K562 (cell line): ENCODE results near the gene C19orf85. TPM values are rescaled to one million over a fixed set of nuclear protein-coding genes. Genes with fewer than 3 reads are reported as not detected.

Experiments
- EGR1 ChIP-seq: fragments of 450-650 bp; conservative IDR thresholded peaks from 2 replicates; pipeline ENCODE4 v1.6.1; 2017; ENCODE audit warnings: mild to moderate bottlenecking
- IRF2 ChIP-seq: sonication (generic); formaldehyde crosslinking; IDR thresholded peaks from 2 replicates; pipeline ENCODE4 v1.8.1; 2022; ENCODE audit warnings: mild to moderate bottlenecking, missing genetic modification reagents
- MAFK ChIP-seq: IDR thresholded peaks from 2 replicates; pipeline ENCODE4 v1.6.1; 2011; ENCODE audit warnings: low read length, improper control_type of control experiment
- NR1H2 ChIP-seq: sonication (generic); formaldehyde crosslinking; IDR thresholded peaks from 2 replicates; pipeline ENCODE4 v1.4.0; 2020; ENCODE audit warnings: mild to moderate bottlenecking, missing genetic modification reagents
- NR2C2 ChIP-seq, 2 experiments: fragments of 200-800 bp in 1 of 2; sonication (Bioruptor generic) in 1 of 2; sonication (generic) in 1 of 2; formaldehyde crosslinking in 1 of 2; IDR thresholded peaks; 2 replicates each; pipeline versions ENCODE4 v1.6.1 to v1.8.0; 2016 to 2022; ENCODE audit warnings: mild to moderate bottlenecking in 1 of 2, missing compliant biosample characterization in 1 of 2, missing genetic modification characterization in 1 of 2, missing genetic modification reagents in 1 of 2
- RAD21 ChIP-seq, 2 experiments: fragments of 250-450 bp in 1 of 2; fragments of 450-650 bp in 1 of 2; sonication (Bioruptor Pico) in 1 of 2; formaldehyde crosslinking in 1 of 2; IDR thresholded peaks in 1 of 2; conservative IDR thresholded peaks in 1 of 2; 2 replicates each; pipeline versions ENCODE4 v1.4.0 to v1.8.0; 2020 to 2022; ENCODE audit warnings: mild to moderate bottlenecking in 2 of 2, moderate library complexity in 1 of 2
- RBM22 ChIP-seq: fragments of 200-400 bp; formaldehyde crosslinking; IDR thresholded peaks from 2 replicates; pipeline ENCODE4 v1.6.1; 2018; ENCODE audit warnings: low read length, low read depth; ENCODE audit not compliant: poor library complexity, severe bottlenecking
- SMAD1 ChIP-seq: fragments of 150-350 bp; IDR thresholded peaks from 2 replicates; pipeline ENCODE4 v1.6.1; 2014; ENCODE audit warnings: low read length, low read depth; ENCODE audit not compliant: partially characterized antibody
- SRSF7 ChIP-seq: fragments of 200-400 bp; formaldehyde crosslinking; optimal IDR thresholded peaks from 2 replicates; pipeline ENCODE3; 2017; ENCODE audit warnings: mild to moderate bottlenecking, low read depth, low read length
- SRSF9 ChIP-seq: fragments of 200-400 bp; formaldehyde crosslinking; IDR thresholded peaks from 2 replicates; pipeline ENCODE4 v1.6.1; 2017; ENCODE audit warnings: low read depth, low read length, borderline replicate concordance
- ZBTB17 ChIP-seq: fragments of 450-650 bp; formaldehyde crosslinking; IDR thresholded peaks from 2 replicates; pipeline ENCODE4 v1.4.0; 2020; ENCODE audit warnings: mild to moderate bottlenecking
- ZBTB7A ChIP-seq: IDR thresholded peaks from 2 replicates; pipeline ENCODE4 v1.6.1; 2011; ENCODE audit warnings: low read depth, mild to moderate bottlenecking, low read length, moderate library complexity, borderline replicate concordance; ENCODE audit not compliant: control insufficient read depth
- ZNF24 ChIP-seq: fragments of 450-650 bp; IDR thresholded peaks from 2 replicates; pipeline ENCODE4 v1.6.1; 2016
- polyA plus RNA-seq, 8 experiments: library from polyadenylated mRNA; depleted of rRNA in 4 of 8; stranded (reverse) in 5 of 8; unstranded in 3 of 8; fragments of >200 nt; fragmentation: Nextera tagmentation in 2 of 8; fragmentation: Illumina TruSeq in 1 of 8; extraction: Ambion mirVana in 2 of 8; extraction: Trizol in 1 of 8; gene quantifications; 2 replicates each; pipeline versions ENCODE4 v1.2.1 to v1.2.3, GENCODE V29; 2011 to 2014; ENCODE audit warnings: inconsistent platforms in 1 of 8, missing spikeins in 1 of 8
- total RNA-seq, 7 experiments: library from RNA; depleted of rRNA in 6 of 7; stranded (reverse); fragments of >200 nt in 6 of 7; fragmentation: Illumina TruSeq in 2 of 7; extraction: Trizol in 2 of 7; gene quantifications; 2 replicates each; pipeline versions ENCODE4 v1.2.1 to v1.2.3, GENCODE V29; 2011 to 2021; ENCODE audit warnings: low replicate concordance in 1 of 7
- TF ChIP-seq, protein P1 (sequence below), 2 experiments: IDR thresholded peaks; 2 replicates each; pipeline ENCODE4 v1.6.1; 2012; ENCODE audit warnings: improper control_type of control experiment in 2 of 2, low read depth in 2 of 2, low read length in 2 of 2, borderline replicate concordance in 1 of 2
- TF ChIP-seq, protein P2 (sequence below): fragments of 200-800 bp; sonication (Bioruptor generic); IDR thresholded peaks from 2 replicates; pipeline ENCODE4 v1.6.1; 2017; ENCODE audit warnings: missing genetic modification characterization, missing compliant biosample characterization
- TF ChIP-seq, protein P3 (sequence below): fragments of 250-450 bp; sonication (Bioruptor Pico); IDR thresholded peaks from 2 replicates; pipeline ENCODE4 v1.5.0; 2021
- TF ChIP-seq, protein P4 (sequence below): sonication (generic); formaldehyde crosslinking; IDR thresholded peaks from 2 replicates; pipeline ENCODE4 v1.8.1; 2023; ENCODE audit warnings: mild to moderate bottlenecking, missing genetic modification reagents
- TF ChIP-seq, protein P5 (sequence below): fragments of 250-450 bp; sonication (Bioruptor Pico); IDR thresholded peaks from 2 replicates; pipeline ENCODE4 v1.8.0; 2022; ENCODE audit warnings: moderate library complexity, mild to moderate bottlenecking, inconsistent platforms

Gene C19orf85
- total and polyA plus RNA-seq, 9 of the 15 experiments (the other 6 are each of a cell fraction or from before 2014, with no cell fraction given) = not detected

GRCh38 chr19:55460670-55461258 is 3.8 kb downstream of the C19orf85 start (continued):
- TF ChIP-seq ZBTB7A (peak; percentile 86; the same call in 1 of the 2 replicates), SRSF9 (no peak), IRF2 (CRISPR knock-in tag) (no peak), EGR1 (peak; percentile 64), MAFK (0 out of 2 replicates have a peak, but pooled peaks have one; percentile 14), NR1H2 (CRISPR knock-in tag) (no peak), NR2C2 (CRISPR knock-in tag; IDR thresholded peaks at IDR 0.05) (no peak), NR2C2 (tag; IDR thresholded peaks at IDR 0.05) (peak; percentile 78), SRSF7 (no peak), SMAD1 (no peak), RBM22 (no peak), ZBTB17 (CRISPR knock-in tag) (no peak), ZNF24 (no peak), RAD21 (CRISPR knock-in tag; conservative IDR thresholded peaks at IDR 0.05 in 1 of 2, IDR thresholded peaks at IDR 0.05 in 1 of 2) (no peak)
- TF ChIP-seq, protein P1, sequence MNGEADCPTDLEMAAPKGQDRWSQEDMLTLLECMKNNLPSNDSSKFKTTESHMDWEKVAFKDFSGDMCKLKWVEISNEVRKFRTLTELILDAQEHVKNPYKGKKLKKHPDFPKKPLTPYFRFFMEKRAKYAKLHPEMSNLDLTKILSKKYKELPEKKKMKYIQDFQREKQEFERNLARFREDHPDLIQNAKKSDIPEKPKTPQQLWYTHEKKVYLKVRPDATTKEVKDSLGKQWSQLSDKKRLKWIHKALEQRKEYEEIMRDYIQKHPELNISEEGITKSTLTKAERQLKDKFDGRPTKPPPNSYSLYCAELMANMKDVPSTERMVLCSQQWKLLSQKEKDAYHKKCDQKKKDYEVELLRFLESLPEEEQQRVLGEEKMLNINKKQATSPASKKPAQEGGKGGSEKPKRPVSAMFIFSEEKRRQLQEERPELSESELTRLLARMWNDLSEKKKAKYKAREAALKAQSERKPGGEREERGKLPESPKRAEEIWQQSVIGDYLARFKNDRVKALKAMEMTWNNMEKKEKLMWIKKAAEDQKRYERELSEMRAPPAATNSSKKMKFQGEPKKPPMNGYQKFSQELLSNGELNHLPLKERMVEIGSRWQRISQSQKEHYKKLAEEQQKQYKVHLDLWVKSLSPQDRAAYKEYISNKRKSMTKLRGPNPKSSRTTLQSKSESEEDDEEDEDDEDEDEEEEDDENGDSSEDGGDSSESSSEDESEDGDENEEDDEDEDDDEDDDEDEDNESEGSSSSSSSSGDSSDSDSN (IDR thresholded peaks at IDR 0.05; ENCODE audit: borderline replicate concordance in 1 of 2, low read depth in 2 of 2, low read length in 2 of 2) = no peak
- TF ChIP-seq, protein P2, sequence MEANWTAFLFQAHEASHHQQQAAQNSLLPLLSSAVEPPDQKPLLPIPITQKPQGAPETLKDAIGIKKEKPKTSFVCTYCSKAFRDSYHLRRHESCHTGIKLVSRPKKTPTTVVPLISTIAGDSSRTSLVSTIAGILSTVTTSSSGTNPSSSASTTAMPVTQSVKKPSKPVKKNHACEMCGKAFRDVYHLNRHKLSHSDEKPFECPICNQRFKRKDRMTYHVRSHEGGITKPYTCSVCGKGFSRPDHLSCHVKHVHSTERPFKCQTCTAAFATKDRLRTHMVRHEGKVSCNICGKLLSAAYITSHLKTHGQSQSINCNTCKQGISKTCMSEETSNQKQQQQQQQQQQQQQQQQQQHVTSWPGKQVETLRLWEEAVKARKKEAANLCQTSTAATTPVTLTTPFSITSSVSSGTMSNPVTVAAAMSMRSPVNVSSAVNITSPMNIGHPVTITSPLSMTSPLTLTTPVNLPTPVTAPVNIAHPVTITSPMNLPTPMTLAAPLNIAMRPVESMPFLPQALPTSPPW (CRISPR knock-in tag) = peak; percentile 62
- TF ChIP-seq, protein P3, sequence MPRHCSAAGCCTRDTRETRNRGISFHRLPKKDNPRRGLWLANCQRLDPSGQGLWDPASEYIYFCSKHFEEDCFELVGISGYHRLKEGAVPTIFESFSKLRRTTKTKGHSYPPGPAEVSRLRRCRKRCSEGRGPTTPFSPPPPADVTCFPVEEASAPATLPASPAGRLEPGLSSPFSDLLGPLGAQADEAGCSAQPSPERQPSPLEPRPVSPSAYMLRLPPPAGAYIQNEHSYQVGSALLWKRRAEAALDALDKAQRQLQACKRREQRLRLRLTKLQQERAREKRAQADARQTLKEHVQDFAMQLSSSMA = no peak
- TF ChIP-seq, protein P4, sequence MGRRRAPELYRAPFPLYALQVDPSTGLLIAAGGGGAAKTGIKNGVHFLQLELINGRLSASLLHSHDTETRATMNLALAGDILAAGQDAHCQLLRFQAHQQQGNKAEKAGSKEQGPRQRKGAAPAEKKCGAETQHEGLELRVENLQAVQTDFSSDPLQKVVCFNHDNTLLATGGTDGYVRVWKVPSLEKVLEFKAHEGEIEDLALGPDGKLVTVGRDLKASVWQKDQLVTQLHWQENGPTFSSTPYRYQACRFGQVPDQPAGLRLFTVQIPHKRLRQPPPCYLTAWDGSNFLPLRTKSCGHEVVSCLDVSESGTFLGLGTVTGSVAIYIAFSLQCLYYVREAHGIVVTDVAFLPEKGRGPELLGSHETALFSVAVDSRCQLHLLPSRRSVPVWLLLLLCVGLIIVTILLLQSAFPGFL (CRISPR knock-in tag) = no peak
- TF ChIP-seq, protein P5, sequence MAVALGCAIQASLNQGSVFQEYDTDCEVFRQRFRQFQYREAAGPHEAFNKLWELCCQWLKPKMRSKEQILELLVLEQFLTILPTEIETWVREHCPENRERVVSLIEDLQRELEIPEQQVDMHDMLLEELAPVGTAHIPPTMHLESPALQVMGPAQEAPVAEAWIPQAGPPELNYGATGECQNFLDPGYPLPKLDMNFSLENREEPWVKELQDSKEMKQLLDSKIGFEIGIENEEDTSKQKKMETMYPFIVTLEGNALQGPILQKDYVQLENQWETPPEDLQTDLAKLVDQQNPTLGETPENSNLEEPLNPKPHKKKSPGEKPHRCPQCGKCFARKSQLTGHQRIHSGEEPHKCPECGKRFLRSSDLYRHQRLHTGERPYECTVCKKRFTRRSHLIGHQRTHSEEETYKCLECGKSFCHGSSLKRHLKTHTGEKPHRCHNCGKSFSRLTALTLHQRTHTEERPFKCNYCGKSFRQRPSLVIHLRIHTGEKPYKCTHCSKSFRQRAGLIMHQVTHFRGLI = no peak
